H9 (cell line): Measurements from ENCODE around the gene CMYA5. TPM values are rescaled to one million over a fixed set of nuclear protein-coding genes. Genes with fewer than 3 reads are reported as not detected.
"Not testable (repeated sequence)": the region's sequence is repeated elsewhere in the genome, so short reads cannot be mapped to it uniquely, and the experiment has no call there.

Source experiments
- DNase-seq: peaks from one replicate; pipeline ENCODE4 v3.0.0-alpha.2; 2017
- H2AFZ ChIP-seq: one replicate; pipeline ENCODE4 v1.6.1; 2013; ENCODE audit warnings: mild to moderate bottlenecking, low read length, control low read depth, moderate library complexity
- H2AK5ac ChIP-seq: 2 replicates; pipeline ENCODE4 v1.6.1; 2013; ENCODE audit warnings: low read length, control low read depth, mixed read lengths; ENCODE audit not compliant: insufficient read length
- H2BK120ac ChIP-seq: one replicate; pipeline ENCODE4 v1.6.1; 2013; ENCODE audit warnings: low read depth, mild to moderate bottlenecking, low read length, control low read depth, inconsistent platforms; ENCODE audit not compliant: poor library complexity, severe bottlenecking
- H2BK12ac ChIP-seq: 2 replicates; pipeline ENCODE4 v1.6.1; 2013; ENCODE audit warnings: low read length, control low read depth, mixed read lengths, low read depth; ENCODE audit not compliant: insufficient read length
- H2BK15ac ChIP-seq: 2 replicates; pipeline ENCODE4 v1.6.1; 2013; ENCODE audit warnings: low read depth, low read length, control low read depth
- H2BK20ac ChIP-seq: one replicate; pipeline ENCODE4 v1.6.1; 2013; ENCODE audit warnings: low read depth, mild to moderate bottlenecking, low read length, control low read depth, inconsistent platforms; ENCODE audit not compliant: poor library complexity, severe bottlenecking
- H2BK5ac ChIP-seq: 2 replicates; pipeline ENCODE4 v1.6.1; 2013; ENCODE audit warnings: low read length, control low read depth, mixed read lengths; ENCODE audit not compliant: insufficient read length
- H3K14ac ChIP-seq: 2 replicates; pipeline ENCODE4 v1.6.1; 2013; ENCODE audit warnings: low read length, control low read depth; ENCODE audit not compliant: insufficient read depth
- H3K18ac ChIP-seq: 2 replicates; pipeline ENCODE4 v1.6.1; 2013; ENCODE audit warnings: low read depth, mild to moderate bottlenecking, mixed read lengths, low read length, control low read depth; ENCODE audit not compliant: insufficient read length
- H3K23ac ChIP-seq: 2 replicates; pipeline ENCODE4 v1.6.1; 2013; ENCODE audit warnings: low read length, control low read depth, mixed read lengths, low read depth; ENCODE audit not compliant: insufficient read length
- H3K23me2 ChIP-seq: 2 replicates; pipeline ENCODE4 v1.6.1; 2013; ENCODE audit warnings: low read depth, mild to moderate bottlenecking, mixed read lengths, low read length, control low read depth; ENCODE audit not compliant: insufficient read length, poor library complexity, severe bottlenecking
- H3K27ac ChIP-seq: 2 replicates; pipeline ENCODE4 v1.5.1; 2013; ENCODE audit warnings: low read length, control low read depth, mixed read lengths, low read depth; ENCODE audit not compliant: insufficient read length
- H3K27me3 ChIP-seq: 2 replicates; pipeline ENCODE4 v1.6.1; 2013; ENCODE audit warnings: low read length, control low read depth, inconsistent platforms; ENCODE audit not compliant: insufficient read depth
- H3K4ac ChIP-seq: 2 replicates; pipeline ENCODE4 v1.6.1; 2013; ENCODE audit warnings: low read depth, mild to moderate bottlenecking, control low read depth, inconsistent platforms, low read length, moderate library complexity
- H3K4me1 ChIP-seq: 2 replicates; pipeline ENCODE4 v1.6.1; 2013; ENCODE audit warnings: low read length, control low read depth, inconsistent platforms; ENCODE audit not compliant: insufficient read depth
- H3K4me2 ChIP-seq: 2 replicates; pipeline ENCODE4 v1.6.1; 2013; ENCODE audit warnings: low read length, control low read depth, mixed read lengths; ENCODE audit not compliant: insufficient read length, insufficient read depth
- H3K56ac ChIP-seq: 2 replicates; pipeline ENCODE4 v1.6.1; 2013; ENCODE audit warnings: low read depth, mild to moderate bottlenecking, mixed read lengths, low read length, control low read depth; ENCODE audit not compliant: insufficient read length
- H3K79me1 ChIP-seq: 2 replicates; pipeline ENCODE4 v1.6.1; 2013; ENCODE audit warnings: low read depth, mild to moderate bottlenecking, moderate library complexity, low read length, control low read depth, inconsistent platforms; ENCODE audit not compliant: insufficient read depth, poor library complexity, severe bottlenecking
- H3K79me2 ChIP-seq: 2 replicates; pipeline ENCODE4 v1.6.1; 2013; ENCODE audit warnings: low read length, control low read depth, inconsistent platforms; ENCODE audit not compliant: insufficient read depth
- H3K9ac ChIP-seq: 2 replicates; pipeline ENCODE4 v1.6.1; 2013; ENCODE audit warnings: low read length, control low read depth, mixed read lengths; ENCODE audit not compliant: insufficient read length; ENCODE audit errors: extremely low read depth
- H3K9me3 ChIP-seq: one replicate; pipeline ENCODE4 v1.6.1; 2013; ENCODE audit warnings: low read depth, low read length, inconsistent platforms; ENCODE audit not compliant: control insufficient read depth
- H3T11ph ChIP-seq: one replicate; pipeline ENCODE4 v1.6.1; 2013; ENCODE audit warnings: mild to moderate bottlenecking, low read length, control low read depth, inconsistent platforms
- H4K20me1 ChIP-seq: one replicate; pipeline ENCODE4 v1.6.1; 2013; ENCODE audit not compliant: control insufficient read depth, insufficient read length, insufficient read depth
- H4K5ac ChIP-seq: 2 replicates; pipeline ENCODE4 v1.6.1; 2013; ENCODE audit warnings: low read depth, mild to moderate bottlenecking, mixed read lengths, low read length, control low read depth; ENCODE audit not compliant: insufficient read length
- H4K8ac ChIP-seq: replicated peaks from 2 replicates; pipeline ENCODE4 v1.6.1; 2013; ENCODE audit warnings: low read length, control low read depth, mixed read lengths, low read depth; ENCODE audit not compliant: insufficient read length
- H4K91ac ChIP-seq: 2 replicates; pipeline ENCODE4 v1.6.1; 2013; ENCODE audit warnings: low read depth, mild to moderate bottlenecking, moderate library complexity, mixed read lengths, low read length, control low read depth; ENCODE audit not compliant: insufficient read length
- H3K27ac Mint-ChIP-seq, 3 experiments: 2 replicates in 2 of 3; 3 replicates in 1 of 3; pipeline ENCODE4 v1.8.0; 2020 to 2021; ENCODE audit warnings: mixed read lengths in 3 of 3, mild to moderate bottlenecking in 1 of 3, moderate library complexity in 1 of 3
- H3K27me3 Mint-ChIP-seq: 2 replicates; pipeline ENCODE4 v1.8.0; 2021; ENCODE audit warnings: low read depth, mild to moderate bottlenecking, moderate library complexity, mixed read lengths
- H3K36me3 Mint-ChIP-seq, 3 experiments: 2 replicates in 2 of 3; 3 replicates in 1 of 3; pipeline ENCODE4 v1.8.0; 2020 to 2021; ENCODE audit warnings: low read depth in 3 of 3, mixed read lengths in 3 of 3; ENCODE audit not compliant: insufficient read depth in 1 of 3
- H3K4me1 Mint-ChIP-seq, 2 experiments: 2 replicates each; pipeline ENCODE4 v1.8.0; 2020; ENCODE audit warnings: mixed read lengths in 2 of 2
- H3K4me3 Mint-ChIP-seq, 2 experiments: 2 replicates in 1 of 2; 3 replicates in 1 of 2; pipeline ENCODE4 v1.8.0; 2020 to 2021; ENCODE audit warnings: mild to moderate bottlenecking in 2 of 2, mixed read lengths in 2 of 2, moderate library complexity in 1 of 2
- H3K9me3 Mint-ChIP-seq, 2 experiments: 2 replicates in 1 of 2; 3 replicates in 1 of 2; pipeline ENCODE4 v1.8.0; 2020; ENCODE audit warnings: mild to moderate bottlenecking in 2 of 2, mixed read lengths in 2 of 2, moderate library complexity in 1 of 2
- WGBS: extraction: QIAGEN DNeasy Blood & Tissue Kit; methylation state at CpG from one replicate; pipeline ENCODE4 v1.1.7; 2013; ENCODE audit warnings: missing lambda C conversion rate, low lambda C conversion rate, mixed read lengths; ENCODE audit not compliant: insufficient read length; ENCODE audit errors: extremely low coverage; 5-methylcytosine and 5-hydroxymethylcytosine counted together
- total RNA-seq: library from RNA; stranded (reverse); gene quantifications from 2 replicates; pipeline ENCODE4 v1.2.1, GENCODE V29; 2021

The CMYA5 gene
- total RNA-seq, 1 experiment from 2014 or later, result 1.8 TPM

GRCh38 chr5:79682102-79682501, 7.5 kb upstream of the CMYA5 start:
- H3K14ac ChIP-seq, H3K27me3 Mint-ChIP-seq, H3K27me3 ChIP-seq, H3K23ac ChIP-seq, H3K9me3 Mint-ChIP-seq, H3K23me2 ChIP-seq, H3K18ac ChIP-seq, H2BK12ac ChIP-seq, H4K20me1 ChIP-seq, H4K91ac ChIP-seq, H2BK15ac ChIP-seq, H2AFZ ChIP-seq, H2AK5ac ChIP-seq, H3K4me3 Mint-ChIP-seq, H3K4me1 ChIP-seq, H3K27ac Mint-ChIP-seq, H4K8ac ChIP-seq, H3K4me2 ChIP-seq, H3K9ac ChIP-seq, H3K9me3 ChIP-seq, H3K27ac ChIP-seq, DNase-seq, H3K4ac ChIP-seq, H3K56ac ChIP-seq, H4K5ac ChIP-seq, H3K79me1 ChIP-seq, H2BK5ac ChIP-seq, H3K79me2 ChIP-seq, H3K4me1 Mint-ChIP-seq, H3T11ph ChIP-seq, H2BK20ac ChIP-seq, H2BK120ac ChIP-seq: not testable (repeated sequence)
- no CpG with 5 or more reads among the region's 3 CpGs for WGBS
- H3K36me3 Mint-ChIP-seq, result peaks cover 12 to 37% (median 30%) of the 10 kb centered on the region in 3 experiments; a peak in 6 of 7 replicates
